ENCODE data around the gene JAKMIP1. TPM values are rescaled to one million over a fixed set of nuclear protein-coding genes. Genes with fewer than 3 reads are reported as not detected.

JAKMIP1 gene
- polyA plus RNA-seq, 6 donors from 2014 or later = not detected

Other genes with a start within 250 kb of the JAKMIP1 start
- gene C4orf50, start 182.1 kb downstream of the JAKMIP1 start, polyA plus RNA-seq (ENCODE audit: low read depth in 6 of 6) = not detected
- gene WFS1, start 69.3 kb upstream of the JAKMIP1 start, polyA plus RNA-seq (ENCODE audit: low read depth in 6 of 6) = 1 to 10 TPM; 1.5 to 6.0 (median 3.1) TPM

Data from naive B cell (primary cell).